Activated effector memory CD4-positive, alpha-beta T cell treated with Interleukin-2 at 50 U/mL for 16 hours (primary cell): ENCODE data around the gene NNAT.
"Not testable (repeated sequence)": the region's sequence is repeated elsewhere in the genome, so short reads cannot be mapped to it uniquely, and the experiment has no call there.

Experiments used
- DNase-seq: peaks from one replicate; pipeline ENCODE4 v3.0.0-alpha.2; 2020

The NNAT gene

DNA sequence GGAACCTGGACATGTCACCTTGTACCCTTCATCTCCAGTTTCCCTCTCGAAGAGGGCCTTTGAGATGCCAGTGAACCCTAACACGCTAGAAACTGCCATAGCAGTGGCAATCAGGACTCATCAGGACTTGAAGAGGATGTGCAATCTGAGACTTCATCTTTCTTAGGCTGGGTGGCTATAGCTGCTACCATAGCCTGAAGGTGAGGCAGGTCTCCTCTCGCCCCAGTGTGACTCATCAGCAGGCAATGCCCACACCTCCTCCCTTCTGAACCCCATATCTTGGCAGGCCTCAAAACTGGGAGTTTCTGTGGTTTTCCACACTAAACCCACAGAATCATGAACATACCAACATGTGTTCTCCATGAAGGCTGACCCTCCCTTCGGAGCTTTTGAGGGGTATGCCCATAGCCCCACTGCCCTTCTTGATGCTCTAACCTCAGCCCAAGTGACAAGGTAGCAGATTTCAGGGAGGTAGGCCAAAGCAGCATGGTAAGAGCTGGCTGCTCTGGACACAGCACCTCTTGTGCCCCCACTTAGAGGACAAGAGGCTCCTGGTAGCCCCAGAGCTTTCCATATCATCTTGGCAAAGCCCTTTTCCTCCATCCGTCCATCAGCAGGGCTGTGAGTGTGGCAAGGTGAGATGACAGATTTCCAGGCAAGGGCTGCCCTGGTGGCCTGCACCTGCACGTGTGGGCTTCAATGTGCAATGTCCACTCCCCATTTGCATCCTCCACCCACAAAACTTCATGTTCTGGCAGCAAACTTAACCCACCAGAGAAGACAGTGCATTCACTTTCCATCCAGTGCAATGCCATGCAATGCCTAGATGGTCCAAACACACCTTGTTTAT, 4.0 kb downstream of the NNAT start:
- DNase-seq, result no peak

DNA sequence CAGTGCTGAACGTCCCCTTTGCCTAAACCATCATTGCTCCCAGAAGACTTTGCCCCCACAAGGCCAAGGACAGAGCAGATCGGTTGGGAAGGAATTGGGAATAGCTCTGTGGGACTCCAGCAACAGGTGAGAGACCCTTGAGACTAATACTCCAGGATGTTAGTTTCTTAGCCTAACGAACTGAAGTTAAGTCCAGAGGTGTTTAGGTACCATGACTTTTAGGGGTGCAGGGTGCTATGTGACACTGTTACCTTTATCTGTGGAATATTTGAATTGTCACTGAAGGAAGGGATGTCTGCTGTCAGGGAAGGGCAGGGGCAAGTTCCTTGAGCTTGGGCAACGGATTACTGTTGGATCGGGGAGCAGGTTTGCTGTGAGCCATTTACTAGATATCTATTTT, 4.8 kb downstream of the NNAT start:
- no peak for DNase-seq

DNA sequence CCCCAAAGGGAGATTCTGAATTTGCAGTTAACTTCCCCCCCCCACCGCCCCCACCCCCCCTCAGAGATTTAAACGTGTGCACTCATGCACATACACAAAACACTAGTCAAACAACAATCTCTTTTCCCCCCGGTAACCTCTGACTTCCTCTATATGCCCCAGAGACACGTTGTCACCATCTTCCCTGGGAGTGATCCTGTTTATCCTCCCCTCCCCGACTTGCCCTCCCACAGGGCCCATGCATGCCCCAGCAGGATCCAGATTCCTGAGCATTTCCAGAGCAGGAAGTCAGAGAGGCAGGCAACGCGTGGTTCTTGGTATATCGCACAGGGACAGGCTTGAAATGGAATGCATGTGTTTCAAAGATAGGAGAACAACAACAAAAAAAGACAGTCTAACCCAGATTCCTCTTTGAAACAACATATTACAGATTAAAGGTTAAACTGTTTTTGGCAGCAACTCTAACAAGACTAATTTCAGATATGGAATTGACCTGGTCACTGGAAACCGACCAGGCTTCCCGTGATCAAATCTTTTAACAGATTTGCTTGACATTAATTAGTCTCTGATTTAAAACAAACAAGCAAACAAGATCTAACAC, 5.3 kb downstream of the NNAT start:
- DNase-seq, result no peak

- no peak for DNase-seq
Measured at GRCh38 chr20:37526839-37527637, 6.0 kb downstream of the NNAT start.

DNA sequence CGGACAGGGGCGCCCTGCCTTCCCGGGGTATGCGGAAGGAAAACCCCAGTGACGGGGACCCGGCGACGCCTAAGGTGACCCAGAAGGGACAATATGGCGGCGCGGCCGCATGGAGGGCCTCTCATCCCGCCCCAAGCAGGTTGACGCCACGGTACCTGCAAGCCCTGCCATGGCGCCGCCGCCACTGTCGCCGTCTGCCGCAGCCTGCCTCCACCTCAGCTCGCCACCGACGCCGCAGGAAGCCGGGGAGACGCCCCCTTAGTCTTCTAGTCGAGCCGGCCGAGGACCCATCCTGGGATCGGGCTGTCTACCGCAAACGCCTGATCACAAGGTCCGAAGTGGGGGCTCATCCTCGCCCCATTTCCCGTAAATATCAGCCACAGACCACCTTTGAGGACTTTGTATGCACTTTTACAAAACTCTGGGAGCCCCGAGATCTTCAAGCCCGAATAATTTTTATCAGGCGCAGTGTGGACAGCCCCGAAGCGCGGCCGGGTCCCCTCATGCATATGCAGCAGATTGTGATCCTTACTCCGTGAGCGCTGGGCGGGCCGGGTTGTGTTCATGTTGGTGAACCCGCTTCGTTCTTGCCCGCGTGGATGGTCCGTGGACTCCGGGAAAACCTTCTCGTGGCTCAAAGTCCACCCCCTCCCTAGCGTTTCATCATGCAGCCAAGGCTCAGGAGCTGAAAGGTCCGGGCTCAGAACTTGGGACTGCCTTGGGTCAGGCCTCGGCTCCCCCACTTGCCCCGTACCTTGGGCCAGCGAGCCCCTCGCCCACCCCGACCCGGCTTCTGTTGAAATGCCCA, 6.8 kb downstream of the NNAT start, which contains the start of gene BLCAP:
TSS of gene BLCAP (minus strand) at position 239 of the 808 bp plus-strand sequence. CDS start 8,702 bp downstream, outside the sequence.
- peak; percentile 89 for DNase-seq

GRCh38 chr20:37528446-37529213, 7.6 kb downstream of the NNAT start:
- DNase-seq, result no peak

GRCh38 chr20:37529214-37529967, 8.3 kb downstream of the NNAT start:
- DNase-seq, result no peak

- no peak for DNase-seq
Measured at GRCh38 chr20:37529968-37530600, 9.0 kb downstream of the NNAT start.

DNA sequence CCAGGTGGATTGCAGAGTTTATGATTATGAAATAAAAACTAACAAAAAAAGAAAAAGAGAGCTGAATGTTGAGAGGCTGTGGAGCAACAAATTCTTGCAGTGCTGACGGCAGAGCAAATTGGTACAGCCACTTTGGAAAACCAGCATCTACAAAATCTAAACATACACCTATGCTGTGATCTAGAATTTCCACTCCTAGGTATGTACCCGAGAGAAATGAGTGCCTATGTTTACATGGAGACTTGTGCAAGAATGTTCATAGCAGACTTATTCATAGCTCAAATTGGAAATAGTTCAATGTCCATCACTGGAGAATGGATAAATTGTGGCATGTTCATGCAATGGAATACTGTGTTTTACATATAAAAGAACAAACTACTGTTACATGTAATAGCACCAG, 9.6 kb downstream of the NNAT start:
- DNase-seq, result no peak

DNA sequence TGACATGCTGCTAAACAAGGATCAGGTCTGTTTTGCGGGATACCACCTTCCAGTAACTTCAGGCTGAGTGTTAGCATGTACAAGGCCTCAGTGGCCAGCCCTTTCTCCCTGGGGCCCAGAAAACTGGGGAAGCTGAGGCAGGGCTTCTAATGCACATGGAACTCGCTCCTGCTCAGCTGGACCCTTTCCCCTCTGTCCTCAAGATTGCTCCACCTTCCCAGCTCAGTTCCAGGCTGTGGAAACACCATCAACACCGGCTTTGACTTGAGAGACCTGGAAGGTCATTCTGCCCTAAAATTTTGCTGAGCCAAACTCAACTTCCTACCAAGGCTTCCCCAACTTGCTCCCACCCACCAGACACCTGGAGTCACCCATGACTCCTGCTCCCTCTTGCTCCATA, 10.8 kb downstream of the NNAT start:
- no peak for DNase-seq

- no peak for DNase-seq
Measured at GRCh38 chr20:37533154-37533715, 12.2 kb downstream of the NNAT start.

DNA sequence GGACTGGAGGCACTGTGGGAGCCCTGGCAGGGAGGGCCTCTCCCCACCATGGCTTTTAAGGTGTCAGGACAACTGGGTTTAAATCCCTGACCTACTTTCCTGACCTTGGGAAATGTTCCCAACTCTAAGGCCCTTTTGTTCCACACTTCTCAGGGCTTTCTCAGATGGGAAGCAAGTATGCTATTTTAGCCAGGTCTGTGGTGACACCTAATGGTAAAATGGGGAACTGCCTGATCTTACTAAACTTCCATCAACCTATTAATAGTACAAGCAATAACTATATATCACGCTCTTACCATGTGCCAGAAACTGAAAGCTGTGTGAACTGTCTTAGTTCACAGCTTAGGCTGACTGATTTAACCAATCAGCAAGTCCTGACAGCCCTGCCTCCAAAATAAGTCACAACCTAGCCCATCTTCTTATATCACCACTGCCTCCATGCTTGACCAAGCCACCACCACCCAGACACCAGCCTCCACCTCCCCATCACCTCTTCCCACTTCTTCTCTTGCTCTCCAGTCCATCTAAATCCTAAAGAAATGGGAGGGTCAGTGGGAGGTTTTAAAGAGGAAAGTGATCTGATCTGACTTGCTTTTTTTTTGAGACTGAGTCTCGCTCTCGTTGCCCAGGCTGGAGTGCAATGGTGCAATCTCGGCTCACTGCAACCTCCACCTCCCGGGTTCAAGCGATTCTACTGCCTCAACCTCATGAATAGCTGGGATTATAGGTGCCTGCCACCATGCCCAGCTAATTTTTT, 13.5 kb downstream of the NNAT start:
- DNase-seq, result no peak

DNA sequence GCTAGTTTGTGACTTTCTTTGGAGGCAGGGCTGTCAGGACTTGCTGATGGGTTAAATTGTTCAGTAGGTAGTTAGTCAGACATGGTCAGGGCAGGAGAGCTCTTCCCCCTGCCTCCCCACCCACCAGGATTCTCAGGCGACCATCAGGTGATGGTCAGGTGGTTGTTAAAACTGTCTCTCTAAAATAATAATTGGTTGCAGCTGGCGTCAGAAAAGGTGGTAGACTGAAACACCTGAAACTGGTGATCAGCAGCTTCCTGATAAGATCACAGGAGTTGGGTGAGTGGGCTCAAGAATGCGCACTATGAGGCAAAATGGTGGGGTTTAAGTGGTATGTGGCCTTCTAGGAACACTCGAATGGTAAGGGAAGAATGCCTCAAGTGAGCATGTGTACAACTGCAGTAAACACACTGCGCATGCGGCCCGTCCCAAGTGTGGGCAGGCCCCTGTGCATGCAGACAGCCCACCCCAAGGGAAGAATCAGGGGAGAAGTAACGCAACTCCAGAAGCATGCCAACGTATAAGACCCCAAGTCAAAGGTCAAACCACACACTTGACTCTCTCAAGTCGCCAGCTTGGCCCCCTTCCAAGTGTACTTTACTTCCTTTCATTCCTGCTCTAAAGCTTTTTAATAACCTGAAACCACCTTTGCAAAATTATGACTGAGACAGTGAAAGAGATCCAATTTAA, 14.5 kb downstream of the NNAT start:
- no peak for DNase-seq

DNA sequence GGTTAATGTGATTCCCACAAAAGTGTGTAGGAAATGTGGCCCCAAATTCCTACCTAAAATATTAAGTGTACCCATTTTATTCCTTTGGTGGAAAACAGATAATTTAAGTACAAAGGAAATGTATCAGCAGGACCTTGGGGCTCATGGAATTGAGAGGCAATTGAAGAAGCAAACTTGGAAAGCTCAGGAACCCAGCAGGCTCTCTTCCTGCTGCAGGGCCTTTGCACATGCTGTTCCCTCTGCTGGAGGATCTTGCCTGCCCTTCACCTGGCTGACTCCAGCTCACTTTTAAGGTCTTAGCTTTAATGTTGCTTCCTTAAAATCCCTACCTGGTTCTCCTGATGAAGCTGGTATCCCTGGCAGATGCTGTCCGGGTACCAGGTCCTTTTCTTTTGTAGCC, 16.5 kb downstream of the NNAT start:
- DNase-seq, result no peak

GRCh38 chr20:37538003-37538402, 17.0 kb downstream of the NNAT start:
- no peak for DNase-seq

DNA sequence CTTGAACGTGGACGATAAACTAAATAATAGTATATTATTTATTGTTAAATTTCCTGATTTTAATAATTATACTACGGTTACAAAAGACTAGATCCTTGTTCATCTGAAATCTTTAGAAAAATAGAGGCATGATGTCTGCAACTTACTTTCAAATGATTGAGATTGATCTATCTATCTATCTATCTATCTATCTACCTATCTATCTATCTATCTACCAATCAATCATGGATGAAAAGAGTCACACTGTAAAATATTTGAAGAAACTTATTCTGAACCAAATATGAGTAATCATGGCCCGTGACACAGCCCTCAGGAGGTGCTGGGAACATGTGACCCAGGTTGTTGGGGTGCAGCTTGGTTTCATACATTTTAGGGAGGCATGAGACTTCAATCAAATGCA, 18.4 kb downstream of the NNAT start:
- DNase-seq, result no peak

DNA sequence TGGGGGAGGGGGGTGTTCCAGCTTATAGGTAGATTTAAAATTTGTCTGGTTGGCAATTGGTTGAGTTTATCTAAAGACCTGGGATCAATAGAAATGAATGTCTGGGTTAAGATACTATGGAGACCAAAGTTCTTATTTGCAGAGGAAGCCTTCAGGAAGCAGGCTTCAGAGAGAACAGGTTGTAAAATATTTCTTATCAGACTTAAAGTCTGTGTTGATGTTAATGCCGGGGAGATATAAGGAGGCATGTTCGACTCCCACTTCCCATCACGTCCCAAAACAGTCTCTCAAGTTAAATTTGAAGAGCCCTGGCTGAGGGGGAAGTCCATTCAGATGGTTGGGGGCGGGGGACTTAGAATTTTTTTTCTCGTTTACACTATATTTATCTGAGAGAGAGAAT, 19.0 kb downstream of the NNAT start:
- DNase-seq, result no peak

- DNase-seq, result not testable (repeated sequence)
Measured at GRCh38 chr20:37540838-37541237, 19.8 kb downstream of the NNAT start.

GRCh38 chr20:37541326-37541725, 20.3 kb downstream of the NNAT start:
- no peak for DNase-seq
